Endothelial cell of umbilical vein (primary cell): ENCODE data around the gene DPP9. TPM values are rescaled to one million over a fixed set of nuclear protein-coding genes. Genes with fewer than 3 reads are reported as not detected.

Experiments used
- BruUV-seq: library from RNA; stranded (reverse); fragments of 400-500 nt; replicated peaks from 2 replicates; lab custom pipeline; 2021; lab: Mats Ljungman, UMichigan
- CTCF ChIA-PET: fragments of 300-600, 350-600 bp; sonication (Branson Sonifier 250); formaldehyde crosslinking; loops from one replicate; lab custom pipeline; 2021; ENCODE audit warnings: antibody characterized with exemption, inconsistent platforms; lab: Charles Lee
- POLR2A ChIA-PET: fragments of 300-600, 350-600 bp; sonication (Branson Sonifier 250); formaldehyde crosslinking; loops from one replicate; lab custom pipeline; 2021; ENCODE audit warnings: antibody characterized with exemption, inconsistent platforms; lab: Charles Lee
- DNase-seq: peaks from one replicate; pipeline ENCODE4 v3.0.0-alpha.2; 2011; ENCODE audit warnings: low read depth, low spot score
- FAIRE-seq: peaks from 2 replicates; lab custom pipeline; 2011; peaks lifted over from hg19 to GRCh38; lab: Jason Lieb, UNC
- H2AFZ ChIP-seq: 2 replicates; pipeline ENCODE4 v1.6.0; 2012; ENCODE audit warnings: low read depth, low read length, control low read depth, inconsistent platforms
- H3K27ac ChIP-seq: 2 replicates; pipeline ENCODE4 v1.5.1; 2011; ENCODE audit warnings: low read depth, mild to moderate bottlenecking, control low read depth, low read length, moderate library complexity; ENCODE audit not compliant: insufficient read depth
- H3K27me3 ChIP-seq, 2 experiments: 2 replicates each; pipeline versions ENCODE4 v1.6.0 to v1.6.1; 2011; ENCODE audit warnings: low read length in 2 of 2, mixed read lengths in 1 of 2; ENCODE audit not compliant: control insufficient read depth in 2 of 2, insufficient read depth in 2 of 2
- H3K36me3 ChIP-seq, 2 experiments: 2 replicates in 1 of 2; 3 replicates in 1 of 2; pipeline ENCODE4 v1.5.1; 2011; ENCODE audit warnings: low read length in 2 of 2, mild to moderate bottlenecking in 1 of 2, moderate library complexity in 1 of 2; ENCODE audit not compliant: control insufficient read depth in 2 of 2, insufficient read depth in 2 of 2; ENCODE audit errors: extremely low read depth in 1 of 2
- H3K4me1 ChIP-seq: 3 replicates; pipeline ENCODE4 v1.5.1; 2011; ENCODE audit warnings: mild to moderate bottlenecking, low read length; ENCODE audit not compliant: control insufficient read depth, insufficient read depth; ENCODE audit errors: extremely low read depth
- H3K4me2 ChIP-seq: 2 replicates; pipeline ENCODE4 v1.6.1; 2011; ENCODE audit warnings: low read length, control low read depth, mixed read lengths; ENCODE audit not compliant: insufficient read depth
- H3K4me3 ChIP-seq, 3 experiments: fragments of 200-600 bp in 1 of 3; sonication (generic), shearing (Covaris generic) in 1 of 3; replicated peaks in 1 of 3; 2 replicates each; pipeline ENCODE4 v1.5.1; 2011 to 2016; ENCODE audit warnings: control low read depth in 3 of 3, low read length in 3 of 3, mild to moderate bottlenecking in 2 of 3, inconsistent platforms in 1 of 3, low read depth in 1 of 3, moderate library complexity in 1 of 3; ENCODE audit not compliant: insufficient read depth in 1 of 3
- H3K79me2 ChIP-seq: 2 replicates; pipeline ENCODE4 v1.6.0; 2012; ENCODE audit warnings: low read length, inconsistent platforms; ENCODE audit not compliant: control insufficient read depth, insufficient read depth
- H3K9ac ChIP-seq: replicated peaks from 2 replicates; pipeline ENCODE3; 2011; ENCODE audit warnings: low read length, control low read depth; ENCODE audit not compliant: insufficient read depth; ENCODE audit errors: extremely low read depth
- H3K9me1 ChIP-seq: replicated peaks from 3 replicates; pipeline ENCODE4 v1.6.0; 2011; ENCODE audit warnings: mild to moderate bottlenecking, low read length; ENCODE audit not compliant: control insufficient read depth, insufficient read depth; ENCODE audit errors: extremely low read depth
- H3K9me3 ChIP-seq: replicated peaks from 2 replicates; pipeline ENCODE4 v1.5.1; 2012; ENCODE audit warnings: low read length, inconsistent platforms; ENCODE audit not compliant: control insufficient read depth, insufficient read depth
- H4K20me1 ChIP-seq: replicated peaks from 2 replicates; pipeline ENCODE3; 2011; ENCODE audit warnings: mild to moderate bottlenecking, low read length; ENCODE audit not compliant: control insufficient read depth, insufficient read depth; ENCODE audit errors: extremely low read depth
- CTCF ChIP-seq, 2 donors: IDR thresholded peaks; 1 replicate in 1 of 2; 2 replicates in 1 of 2; pipeline ENCODE4 v1.5.1; 2011; ENCODE audit warnings: low read length in 2 of 2, mild to moderate bottlenecking in 2 of 2, moderate library complexity in 2 of 2, control low read depth in 1 of 2, inconsistent platforms in 1 of 2, low read depth in 1 of 2; ENCODE audit not compliant: insufficient read depth in 1 of 2; ENCODE audit errors: extremely low read depth in 1 of 2
- EZH2 ChIP-seq: IDR thresholded peaks from 2 replicates; pipeline ENCODE4 v1.6.1; 2012; ENCODE audit warnings: borderline replicate concordance, low read depth, mild to moderate bottlenecking, moderate library complexity, low read length, inconsistent platforms; ENCODE audit not compliant: severe bottlenecking
- FOS ChIP-seq: IDR thresholded peaks from 2 replicates; pipeline ENCODE4 v1.6.1; 2011; ENCODE audit warnings: mild to moderate bottlenecking, low read length, moderate library complexity, borderline replicate concordance; ENCODE audit not compliant: insufficient read depth
- GATA2 ChIP-seq: IDR thresholded peaks from 2 replicates; pipeline ENCODE4 v1.7.0; 2011; ENCODE audit warnings: low read depth, mild to moderate bottlenecking, moderate library complexity, mixed read lengths, low read length; ENCODE audit not compliant: insufficient read length, insufficient read depth
- JUN ChIP-seq: IDR thresholded peaks from 2 replicates; pipeline ENCODE4 v1.6.1; 2011; ENCODE audit warnings: borderline replicate concordance, low read depth; ENCODE audit not compliant: insufficient read length, insufficient read depth
- MAX ChIP-seq: IDR thresholded peaks from 2 replicates; pipeline ENCODE4 v1.6.1; 2011; ENCODE audit not compliant: insufficient read depth, insufficient read length
- MYC ChIP-seq: IDR thresholded peaks from one replicate; pipeline ENCODE4 v1.6.1; 2011; ENCODE audit warnings: mild to moderate bottlenecking, low read depth, low read length
- POLR2A ChIP-seq: IDR thresholded peaks from 2 replicates; pipeline ENCODE4 v1.6.1; 2012; ENCODE audit warnings: low read depth, mild to moderate bottlenecking, control low read depth, low read length
- POLR2AphosphoS5 ChIP-seq: IDR thresholded peaks from 2 replicates; pipeline ENCODE4 v1.6.1; 2012; ENCODE audit warnings: low read depth, mild to moderate bottlenecking, control low read depth, low read length, moderate library complexity; ENCODE audit not compliant: insufficient read depth
- dilution Hi-C: fragments of 300-500 bp; cut with MboI; formaldehyde crosslinking; loops from one replicate; pipeline ENCODE4 v1.15.0; 2019; ENCODE audit warnings: low sequenced_read_pairs; ENCODE audit not compliant: extremely low pct_ligation_motif_present
- intact Hi-C: fragments of 100-400 bp; cut with micrococcal nuclease; formaldehyde crosslinking; loops from one replicate; pipeline ENCODE4 v1.10.0; 2022
- polyA plus RNA-seq, 4 experiments: library from polyadenylated mRNA; depleted of rRNA in 3 of 4; stranded (reverse) in 3 of 4; unstranded in 1 of 4; fragments of >200 nt; gene quantifications; 2 replicates each; pipeline versions ENCODE4 v1.2.1 to v1.2.3, GENCODE V29; 2011 to 2012; ENCODE audit warnings: missing spikeins in 1 of 4
- total RNA-seq: library from RNA; stranded (reverse); gene quantifications from 2 replicates; pipeline ENCODE4 v1.2.3, GENCODE V29; 2021

The DPP9 gene
- total and polyA plus RNA-seq, 2 donors (not counting 3 experiments of a cell fraction or from before 2014, with no cell fraction given): 31.5 to 98.0 TPM

DNA sequence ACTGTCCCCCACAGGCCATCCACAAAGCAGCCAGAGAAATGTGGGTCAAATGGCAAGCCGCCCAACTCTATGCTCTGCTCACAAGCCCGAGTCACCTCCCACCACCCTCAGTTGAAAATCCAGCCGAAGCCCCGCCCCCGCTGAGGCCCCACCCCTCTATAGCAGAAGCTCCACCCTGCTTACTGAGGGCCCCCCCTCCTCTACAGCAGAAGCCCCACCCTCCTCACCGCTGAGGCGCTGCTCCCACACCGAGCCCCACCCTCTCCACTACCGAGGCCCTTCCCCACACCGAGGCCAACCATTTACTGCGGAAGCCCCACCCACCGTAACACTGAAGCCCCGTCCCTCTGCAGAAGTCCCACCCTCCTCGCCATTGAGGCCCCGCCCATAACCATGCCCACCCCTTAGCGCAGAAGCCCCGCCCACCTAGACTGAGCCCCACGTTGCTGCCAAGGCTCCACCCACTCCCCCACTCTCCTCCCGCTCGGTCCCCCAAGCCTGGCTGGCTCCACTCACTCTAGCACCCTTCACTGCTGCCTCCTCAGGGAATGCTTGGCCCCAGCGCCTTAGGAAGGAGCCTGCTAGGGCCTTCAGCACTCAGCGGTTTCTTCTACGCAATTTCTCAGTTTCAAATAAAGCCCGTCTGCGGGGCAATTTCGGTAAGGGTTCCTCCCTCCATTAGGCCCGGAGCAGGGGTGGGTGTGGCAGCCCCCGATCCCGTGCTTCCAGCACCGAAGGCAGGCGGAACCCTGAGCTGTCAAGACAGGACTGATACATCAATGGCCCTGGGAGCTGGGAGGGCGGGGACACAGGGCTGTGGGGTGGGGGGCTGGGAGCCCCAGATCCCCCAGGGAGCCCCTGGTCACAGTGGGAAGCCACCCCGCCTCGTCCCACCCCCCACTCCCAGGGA lies 44.5 kb downstream of the DPP9 start:
- intact Hi-C loops: no loop called here
- Histone ChIP-seq H3K27ac (no peak overlapping the region), H3K36me3 (peaks cover 3 to 28% of the 10 kb centered on the region in 2 experiments), H2AFZ (no peak overlapping the region), H3K9me3 (no peaks in the 10 kb centered on the region), H3K79me2 (no peaks in the 10 kb centered on the region), H3K4me3 (no peak overlapping the region), H3K9ac (no peak overlapping the region), H3K9me1 (no peaks in the 10 kb centered on the region), H3K4me1 (no peaks in the 10 kb centered on the region), H4K20me1 (no peaks in the 10 kb centered on the region), H3K27me3 (no peaks in the 10 kb centered on the region), H3K4me2 (no peak overlapping the region)
- ChIA-PET POLR2A (no interaction called here), CTCF (interaction anchor here (0.6 kb wide), 1 partner anchor 43 kb away, joined by 3 read pairs; no protein-coding TSS in a partner anchor)
- FAIRE-seq: no peak
- TF ChIP-seq JUN (no peak), EZH2 (no peak), MAX (no peak), GATA2 (no peak), POLR2AphosphoS5 (no peak), MYC (no peak), POLR2A (no peak), FOS (no peak), CTCF (IDR thresholded peaks at IDR 0.05; ENCODE audit: extremely low read depth in 1 of 2, insufficient read depth in 1 of 2, low read depth in 1 of 2, low read length in 2 of 2) (no peak)
- DNase-seq: peak; percentile 40
- no TSS peak for BruUV-seq
- dilution Hi-C loops: no loop called here
